Right atrium auricular region (tissue), 2 donors: ENCODE results near the gene CTLA4. TPM values are rescaled to one million over a fixed set of nuclear protein-coding genes. Genes with fewer than 3 reads are reported as not detected.

Experiments
- DNase-seq: peaks from one replicate; pipeline ENCODE4 v3.0.0-alpha.2; 2019; ENCODE audit warnings: low spot score
- H3K27ac ChIP-seq, 2 donors: fragments of 200-600 bp; sonication (generic); 1 replicate in 1 of 2; 2 replicates in 1 of 2; pipeline ENCODE4 v1.5.1; 2016 to 2019
- H3K27me3 ChIP-seq, 2 donors: fragments of 200-600 bp; sonication (generic); one replicate each; pipeline versions ENCODE4 v1.5.1 to v1.6.0; 2017 to 2019
- H3K36me3 ChIP-seq: fragments of 200-600 bp; sonication (generic); one replicate; pipeline ENCODE4 v1.5.1; 2016
- H3K4me1 ChIP-seq, 2 donors: fragments of 200-600 bp; sonication (generic); one replicate each; pipeline versions ENCODE4 v1.5.1 to v1.6.0; 2017 to 2019
- H3K4me3 ChIP-seq, 2 donors: fragments of 200-600 bp; sonication (generic); 1 replicate in 1 of 2; 2 replicates in 1 of 2; pipeline ENCODE4 v1.5.1; 2017 to 2019; ENCODE audit warnings: mild to moderate bottlenecking in 1 of 2, moderate library complexity in 1 of 2
- H3K9me3 ChIP-seq, 2 donors: fragments of 200-600 bp; sonication (generic); one replicate each; pipeline ENCODE4 v1.5.1; 2019
- CTCF ChIP-seq, 2 donors: fragments of 200-600 bp; sonication (generic); IDR thresholded peaks; one replicate each; pipeline ENCODE4 v1.5.1; 2019; ENCODE audit warnings: antibody characterized with exemption in 2 of 2
- total RNA-seq, 2 donors: library from RNA; depleted of rRNA; stranded (reverse); fragments of >200 nt; gene quantifications; one replicate each; pipeline ENCODE4 v1.1.0, GENCODE V29; 2016

Gene CTLA4
- total RNA-seq, 2 donors from 2014 or later: 0.35 TPM; not detected in 1

DNA sequence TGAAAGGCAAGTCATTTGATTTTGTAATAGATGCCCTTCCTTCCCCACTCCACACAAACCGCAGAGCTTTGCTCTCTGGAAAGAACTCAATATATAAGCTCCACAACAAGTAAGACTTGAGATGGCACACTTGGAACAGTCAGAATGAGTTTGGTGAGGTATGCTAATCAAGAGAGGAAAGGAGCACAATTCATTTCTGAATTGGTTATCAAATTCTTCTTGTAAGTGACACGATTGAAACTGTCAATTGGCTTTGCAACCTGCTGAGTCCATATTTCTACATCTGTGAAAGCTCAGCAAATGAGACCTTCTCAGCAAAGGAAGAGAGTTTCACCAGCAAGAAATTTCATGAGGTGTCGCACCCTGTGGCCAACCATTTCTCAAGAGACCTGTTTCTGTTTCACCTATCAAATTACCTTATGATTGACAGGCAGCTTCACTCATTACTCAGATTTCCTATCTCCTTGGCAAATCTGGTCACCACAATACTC is 19.1 kb downstream of the CTLA4 start:
- H3K27me3 ChIP-seq: no peaks in the 10 kb centered on the region
- DNase-seq: no peak
- no peak overlapping the region for H3K4me3 ChIP-seq
- no peak for TF ChIP-seq CTCF (IDR thresholded peaks at IDR 0.05)
- H3K27ac ChIP-seq: no peak overlapping the region
- no peaks in the 10 kb centered on the region for H3K9me3 ChIP-seq
- H3K36me3 ChIP-seq: no peaks in the 10 kb centered on the region
- H3K4me1 ChIP-seq: no peaks in the 10 kb centered on the region

- H3K27me3 ChIP-seq: no peaks in the 10 kb centered on the region
- H3K4me3 ChIP-seq: no peak overlapping the region
- no peaks in the 10 kb centered on the region for H3K4me1 ChIP-seq
- no peak for TF ChIP-seq CTCF (IDR thresholded peaks at IDR 0.05)
- H3K9me3 ChIP-seq: no peaks in the 10 kb centered on the region
- no peaks in the 10 kb centered on the region for H3K36me3 ChIP-seq
- H3K27ac ChIP-seq: no peak overlapping the region
- DNase-seq: no peak
Observed at GRCh38 chr2:203887677-203888076, 20.1 kb downstream of the CTLA4 start.

DNA sequence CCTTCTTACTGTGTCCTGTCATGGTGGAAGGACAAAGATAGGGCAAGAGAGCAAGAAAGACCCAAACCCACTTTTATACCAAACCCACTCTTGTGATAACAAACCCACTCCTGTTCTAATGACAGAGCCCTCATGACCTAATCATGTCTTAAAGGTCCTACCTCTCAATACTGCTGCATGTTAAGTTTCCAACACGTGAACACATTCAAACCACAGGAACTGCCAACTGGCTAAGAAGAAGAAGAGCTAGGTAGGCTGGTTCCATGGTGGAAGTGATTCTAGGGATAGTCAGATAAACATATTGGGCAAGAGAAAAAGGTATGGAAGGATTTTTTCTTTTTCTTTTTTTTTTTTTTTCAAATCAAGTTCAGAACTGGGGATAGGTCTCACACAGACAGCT is 22.0 kb downstream of the CTLA4 start:
- Histone ChIP-seq H3K36me3 (no peaks in the 10 kb centered on the region), H3K9me3 (no peaks in the 10 kb centered on the region), H3K4me3 (no peak overlapping the region), H3K27me3 (no peaks in the 10 kb centered on the region), H3K4me1 (no peaks in the 10 kb centered on the region), H3K27ac (no peak overlapping the region)
- DNase-seq: no peak
- TF ChIP-seq CTCF (IDR thresholded peaks at IDR 0.05): no peak

GRCh38 chr2:203889944-203890343 is 22.4 kb downstream of the CTLA4 start:
- no peak for DNase-seq
- Histone ChIP-seq H3K36me3 (no peaks in the 10 kb centered on the region), H3K4me1 (no peaks in the 10 kb centered on the region), H3K9me3 (no peaks in the 10 kb centered on the region), H3K27me3 (no peaks in the 10 kb centered on the region), H3K4me3 (no peak overlapping the region), H3K27ac (no peak overlapping the region)
- TF ChIP-seq CTCF (IDR thresholded peaks at IDR 0.05): no peak

DNA sequence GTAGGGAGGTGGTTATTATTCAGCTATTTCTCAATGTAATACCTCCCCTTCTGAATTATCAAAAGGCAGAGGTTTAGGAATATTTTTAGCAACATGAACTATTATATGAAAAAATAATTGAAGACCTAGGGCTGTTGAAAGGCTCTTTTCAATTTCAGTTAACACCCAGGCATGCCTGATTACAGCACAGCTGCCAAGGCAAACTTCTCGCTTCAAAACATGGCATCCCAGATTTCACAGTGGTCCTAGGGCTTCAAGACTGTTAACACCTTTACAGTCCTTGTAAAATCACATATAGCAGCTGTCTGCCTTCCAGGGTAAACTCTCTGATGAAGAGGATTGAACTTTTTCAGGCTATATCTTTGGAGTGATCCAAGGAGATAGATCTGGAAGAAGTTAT is 23.2 kb downstream of the CTLA4 start:
- Histone ChIP-seq H3K27ac (no peak overlapping the region), H3K4me3 (no peak overlapping the region), H3K36me3 (no peaks in the 10 kb centered on the region), H3K4me1 (no peaks in the 10 kb centered on the region), H3K9me3 (no peaks in the 10 kb centered on the region), H3K27me3 (no peaks in the 10 kb centered on the region)
- no peak for TF ChIP-seq CTCF (IDR thresholded peaks at IDR 0.05)
- no peak for DNase-seq

GRCh38 chr2:203891474-203891873 is 23.9 kb downstream of the CTLA4 start:
- TF ChIP-seq CTCF (IDR thresholded peaks at IDR 0.05): no peak
- no peak overlapping the region for H3K27ac ChIP-seq
- H3K9me3 ChIP-seq: no peaks in the 10 kb centered on the region
- H3K36me3 ChIP-seq: no peaks in the 10 kb centered on the region
- no peaks in the 10 kb centered on the region for H3K27me3 ChIP-seq
- no peak for DNase-seq
- H3K4me1 ChIP-seq: no peaks in the 10 kb centered on the region
- H3K4me3 ChIP-seq: no peak overlapping the region
